Testis (tissue), 2 donors: ENCODE data around the gene ECHS1.
"Not testable (repeated sequence)": the region's sequence is repeated elsewhere in the genome, so short reads cannot be mapped to it uniquely, and the experiment has no call there.

ENCODE experiments used
- CTCF ChIP-seq, 3 experiments: fragments of 450-650 bp in 2 of 3; fragments of 200-600 bp in 1 of 3; sonication (generic) in 1 of 3; IDR thresholded peaks; one replicate each; pipeline ENCODE4 v1.5.1; 2016 to 2019; ENCODE audit warnings: antibody characterized with exemption in 3 of 3, mild to moderate bottlenecking in 2 of 3, moderate library complexity in 1 of 3
- POLR2A ChIP-seq: fragments of 450-650 bp; IDR thresholded peaks from one replicate; pipeline ENCODE4 v1.6.1; 2017; ENCODE audit warnings: antibody characterized with exemption, mild to moderate bottlenecking, moderate library complexity

GRCh38 chr10:133367461-133367860 is 5.7 kb downstream of the ECHS1 start:
- TF ChIP-seq POLR2A; CTCF (IDR thresholded peaks at IDR 0.05): not testable (repeated sequence)
